Measurements from ENCODE around the gene PDIA2.

PDIA2 gene

GRCh38 chr16:290015-290680 lies 7.2 kb downstream of the PDIA2 start:
- TF ChIP-seq TAF1 (IDR thresholded peaks at IDR 0.05; ENCODE audit: low read depth): no peak
- no peak for TF ChIP-seq NFIC (IDR thresholded peaks at IDR 0.05)
- TF ChIP-seq FOXM1 (IDR thresholded peaks at IDR 0.05; ENCODE audit: borderline replicate concordance, low read depth): no peak
- no peak for TF ChIP-seq TCF12 (IDR thresholded peaks at IDR 0.05; ENCODE audit: low read depth)
- no peak for TF ChIP-seq USF1 (IDR thresholded peaks at IDR 0.05)
- no peak for TF ChIP-seq YY1 (IDR thresholded peaks at IDR 0.05; ENCODE audit: low read depth)
- no peak for TF ChIP-seq MAX (IDR thresholded peaks at IDR 0.05)
- TF ChIP-seq REST (IDR thresholded peaks at IDR 0.05; ENCODE audit: low read depth): no peak
- TF ChIP-seq CREB1 (IDR thresholded peaks at IDR 0.05; ENCODE audit: low read depth): no peak
- TF ChIP-seq RAD21 (IDR thresholded peaks at IDR 0.05; ENCODE audit: low read depth): no peak
- TF ChIP-seq EGR1 (IDR thresholded peaks at IDR 0.05): no peak

- TF ChIP-seq EP300 (IDR thresholded peaks at IDR 0.05; ENCODE audit: borderline replicate concordance) (no peak), CREB1 (IDR thresholded peaks at IDR 0.05; ENCODE audit: low read depth) (no peak), RAD21 (IDR thresholded peaks at IDR 0.05; ENCODE audit: low read depth) (no peak), TCF12 (IDR thresholded peaks at IDR 0.05; ENCODE audit: low read depth) (no peak), YY1 (IDR thresholded peaks at IDR 0.05; ENCODE audit: low read depth) (no peak), TEAD4 (IDR thresholded peaks at IDR 0.05) (no peak), FOXM1 (IDR thresholded peaks at IDR 0.05; ENCODE audit: borderline replicate concordance, low read depth) (no peak), USF1 (IDR thresholded peaks at IDR 0.05) (no peak), EGR1 (IDR thresholded peaks at IDR 0.05) (no peak), ZBTB7A (IDR thresholded peaks at IDR 0.05; ENCODE audit: low read depth) (no peak), NFIC (IDR thresholded peaks at IDR 0.05) (no peak), CEBPB (IDR thresholded peaks at IDR 0.05) (no peak), TAF1 (IDR thresholded peaks at IDR 0.05; ENCODE audit: low read depth) (no peak), MAX (IDR thresholded peaks at IDR 0.05) (no peak), REST (IDR thresholded peaks at IDR 0.05; ENCODE audit: low read depth) (no peak)
Measured at GRCh38 chr16:290681-291405, 7.9 kb downstream of the PDIA2 start.

- TF ChIP-seq ZBTB7A (IDR thresholded peaks at IDR 0.05; ENCODE audit: low read depth): no peak
- no peak for TF ChIP-seq USF1 (IDR thresholded peaks at IDR 0.05)
- TF ChIP-seq MAX (IDR thresholded peaks at IDR 0.05): no peak
- TF ChIP-seq TAF1 (IDR thresholded peaks at IDR 0.05; ENCODE audit: low read depth): no peak
- no peak for TF ChIP-seq CREB1 (IDR thresholded peaks at IDR 0.05; ENCODE audit: low read depth)
- no peak for TF ChIP-seq REST (IDR thresholded peaks at IDR 0.05; ENCODE audit: low read depth)
- TF ChIP-seq TEAD4 (IDR thresholded peaks at IDR 0.05): no peak
- no peak for TF ChIP-seq RAD21 (IDR thresholded peaks at IDR 0.05; ENCODE audit: low read depth)
Measured at GRCh38 chr16:291539-291938, 8.6 kb downstream of the PDIA2 start.
